ENCODE results near the gene RAB11FIP4.

DNA sequence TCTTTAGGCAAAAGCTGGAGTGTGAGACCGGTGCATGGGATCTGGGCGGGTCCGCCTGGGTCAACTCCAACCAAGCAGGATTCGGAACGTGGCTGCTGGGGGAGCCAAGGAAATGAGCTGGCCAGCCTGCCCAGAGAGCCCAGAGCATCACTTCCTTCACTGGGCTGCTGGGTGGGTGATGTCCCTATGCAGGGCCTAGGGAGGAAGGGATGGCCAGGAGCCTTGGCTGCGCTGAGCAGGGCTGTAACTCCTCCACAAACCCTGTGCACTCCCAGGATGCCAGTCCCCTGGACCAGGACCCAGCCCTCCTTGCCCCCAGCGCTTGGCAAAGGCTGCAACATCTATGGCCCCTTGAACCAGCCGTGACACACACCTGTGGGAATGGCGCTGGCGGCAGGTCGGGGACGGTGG lies 138.4 kb downstream of the RAB11FIP4 start:
- TF ChIP-seq POLR2A (IDR thresholded peaks at IDR 0.05) (no peak), POLR2AphosphoS5 (IDR thresholded peaks at IDR 0.05) (no peak)

Measured in suprapubic skin (tissue), 4 donors.